Stomach (tissue), 4 donors: Measurements from ENCODE around the gene UPK3A.

Experiments used
- CTCF ChIP-seq, 7 experiments: fragments of 450-650 bp in 4 of 7; fragments of 200-600 bp in 3 of 7; sonication (generic) in 3 of 7; IDR thresholded peaks; one replicate each; pipeline ENCODE4 v1.5.1; 2016 to 2019; ENCODE audit warnings: antibody characterized with exemption in 7 of 7, control low read depth in 2 of 7, mild to moderate bottlenecking in 1 of 7
- EP300 ChIP-seq: sonication (generic); formaldehyde crosslinking; IDR thresholded peaks from one replicate; pipeline ENCODE4 v1.6.1; 2017; ENCODE audit warnings: antibody characterized with exemption

GRCh38 chr22:45235101-45235777 lies 49.5 kb upstream of the UPK3A start:
- TF ChIP-seq CTCF (IDR thresholded peaks at IDR 0.05) (no peak), EP300 (no peak)
